NCI-H2081 (cell line): ENCODE measurements around the gene NEGR1.

ENCODE experiments used
- DNase-seq, 2 experiments: peaks; one replicate each; lab custom pipeline; 2025; lab: John Stamatoyannopoulos, UW

Gene NEGR1

GRCh38 chr1:71783071-71783470 is 499.3 kb downstream of the NEGR1 start:
- DNase-seq: no peak

GRCh38 chr1:71781450-71781849 is 500.9 kb downstream of the NEGR1 start:
- DNase-seq: no peak

GRCh38 chr1:71780681-71781080 is 501.7 kb downstream of the NEGR1 start:
- no peak for DNase-seq

- DNase-seq: no peak
These were observed 503.4 kb downstream of the NEGR1 start for GRCh38 chr1:71778940-71779339.

DNA sequence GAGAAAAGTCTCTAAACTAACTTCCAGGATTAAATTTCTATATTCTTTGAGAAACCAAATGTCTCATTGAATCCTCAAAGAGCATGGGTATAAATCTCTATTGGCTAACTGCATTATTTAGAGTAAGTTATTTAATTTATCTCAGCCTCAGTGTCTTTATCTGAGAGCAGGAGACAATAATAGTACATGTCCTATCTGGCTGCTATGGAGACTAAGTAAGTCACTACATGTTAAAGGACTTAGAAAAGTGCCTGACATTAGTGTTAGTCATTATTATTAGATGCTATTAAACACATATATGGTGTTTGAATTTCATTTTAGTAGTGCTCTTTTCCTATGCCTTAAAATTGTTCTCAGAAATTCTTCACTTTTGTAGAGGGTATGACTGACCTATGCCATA is 505.2 kb downstream of the NEGR1 start:
- no peak for DNase-seq

GRCh38 chr1:71774705-71775104 is 507.6 kb downstream of the NEGR1 start:
- no peak for DNase-seq

DNA sequence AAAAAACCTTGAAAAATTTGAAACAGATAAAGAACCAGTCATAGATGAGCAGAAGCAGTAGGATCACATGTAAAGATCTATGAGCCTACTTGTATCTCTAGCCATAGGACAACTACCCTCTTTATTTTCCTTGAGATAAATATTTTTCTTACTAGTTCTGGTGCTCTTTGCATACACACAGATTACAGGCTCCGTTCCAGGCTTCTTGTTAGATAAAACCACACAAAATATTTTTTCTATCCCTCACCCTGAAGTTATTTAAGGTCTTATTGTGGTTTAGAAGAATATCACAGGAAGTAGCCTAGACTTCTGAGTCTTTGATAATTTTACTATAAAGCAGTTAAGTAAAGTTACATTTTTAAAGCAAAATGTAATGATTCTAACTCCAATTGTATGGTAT is 512.2 kb downstream of the NEGR1 start:
- DNase-seq: no peak

GRCh38 chr1:71766748-71767147 is 515.6 kb downstream of the NEGR1 start:
- DNase-seq: no peak

- no peak for DNase-seq
These were observed 519.7 kb downstream of the NEGR1 start for GRCh38 chr1:71762514-71763255.

DNA sequence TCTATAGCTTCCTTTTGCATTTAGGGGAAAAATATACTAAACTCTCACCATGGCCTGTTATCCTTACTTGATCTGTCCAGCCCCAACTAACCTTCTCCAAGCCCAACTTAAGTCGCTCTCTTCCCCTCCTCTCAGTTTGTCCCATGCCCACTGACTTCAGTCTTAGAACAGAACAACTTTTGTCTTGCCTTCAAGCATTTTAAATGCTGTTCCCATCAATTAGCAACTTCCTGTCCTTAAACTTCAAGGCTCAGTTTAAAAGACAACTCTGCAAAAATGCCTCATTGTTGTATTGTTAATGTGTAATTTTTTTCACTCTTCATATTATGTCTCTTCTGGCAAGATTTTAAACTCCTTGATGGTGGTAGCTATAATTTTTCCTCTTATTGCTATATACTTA is 526.9 kb downstream of the NEGR1 start:
- DNase-seq: no peak

DNA sequence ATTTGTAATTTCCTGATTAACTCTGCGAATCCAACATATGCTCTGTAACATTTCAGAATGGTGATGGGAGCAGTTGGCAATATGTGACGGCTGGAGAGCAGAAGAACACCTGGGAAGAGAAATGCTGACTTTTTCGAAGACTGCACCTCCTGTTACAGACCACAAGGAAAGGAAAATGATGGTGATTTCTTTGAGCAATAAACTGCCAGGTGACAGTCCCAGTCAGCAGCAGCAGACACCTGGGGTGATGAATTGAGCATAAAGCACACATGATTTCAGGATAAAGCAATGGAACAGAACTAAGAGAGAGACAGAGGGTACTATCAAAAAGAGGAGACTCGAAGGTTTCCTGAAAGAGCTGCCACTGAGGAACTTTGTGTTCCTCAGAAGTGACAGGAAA is 528.6 kb downstream of the NEGR1 start:
- peak; percentile 8 to 42 for DNase-seq

DNA sequence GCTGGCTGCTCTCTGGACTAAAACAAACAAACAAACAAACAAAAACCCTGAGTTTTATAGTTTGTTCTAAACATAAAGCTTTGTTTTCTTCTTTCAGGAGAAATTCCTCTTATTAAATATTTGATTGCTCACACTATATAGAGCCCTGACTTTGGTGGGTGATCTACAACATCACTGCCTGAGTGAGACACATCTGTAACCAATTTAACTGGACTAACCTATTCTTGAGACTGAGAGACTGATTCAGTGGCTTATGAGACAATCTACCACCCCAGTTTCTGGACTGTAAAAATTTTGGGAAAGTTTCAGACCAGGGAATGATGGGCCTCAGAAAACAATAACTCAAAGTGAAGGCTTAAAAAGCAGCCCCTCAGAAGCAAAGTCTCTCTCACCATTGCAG is 537.0 kb downstream of the NEGR1 start:
- DNase-seq: no peak

DNA sequence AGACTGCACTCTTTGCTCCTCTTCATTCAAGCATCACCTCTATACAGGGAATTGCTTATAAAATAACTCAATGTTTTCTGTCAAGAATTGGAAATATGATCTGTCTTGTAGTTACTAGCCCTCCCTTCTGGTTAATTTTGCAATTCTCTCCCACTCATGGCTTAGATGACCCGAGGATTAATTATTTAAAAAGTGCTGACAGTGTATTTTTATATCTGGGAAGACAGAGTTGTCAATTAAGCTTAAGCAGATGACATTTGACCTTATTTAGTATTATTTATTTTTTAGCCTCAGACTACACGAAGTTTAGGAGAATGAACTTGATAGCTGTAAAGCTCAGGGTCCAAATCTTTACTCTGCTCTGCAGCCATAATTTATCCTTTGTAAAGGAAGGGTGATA is 538.5 kb downstream of the NEGR1 start:
- DNase-seq: no peak

DNA sequence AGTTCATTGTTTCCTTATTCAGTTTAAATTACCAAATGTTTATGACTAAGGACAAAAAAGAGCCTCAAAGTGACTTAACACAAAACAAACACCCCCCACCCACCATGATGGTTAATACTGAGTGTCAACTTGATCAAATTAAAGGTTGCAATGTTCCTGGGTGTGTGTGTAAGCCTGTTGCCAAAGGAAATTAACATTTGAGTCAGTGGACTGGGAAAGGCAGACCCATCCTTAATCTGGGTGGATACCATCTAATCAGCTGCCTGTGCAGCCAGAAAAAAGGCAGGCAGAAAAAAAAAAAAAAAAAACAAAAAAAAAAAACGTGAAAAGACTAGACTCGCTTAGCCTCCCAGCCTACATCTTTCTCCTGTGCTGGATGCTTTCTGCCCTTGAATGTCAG is 543.4 kb downstream of the NEGR1 start:
- peak; percentile 15 to 67 for DNase-seq

GRCh38 chr1:71738256-71738655 is 544.1 kb downstream of the NEGR1 start:
- DNase-seq: no peak

DNA sequence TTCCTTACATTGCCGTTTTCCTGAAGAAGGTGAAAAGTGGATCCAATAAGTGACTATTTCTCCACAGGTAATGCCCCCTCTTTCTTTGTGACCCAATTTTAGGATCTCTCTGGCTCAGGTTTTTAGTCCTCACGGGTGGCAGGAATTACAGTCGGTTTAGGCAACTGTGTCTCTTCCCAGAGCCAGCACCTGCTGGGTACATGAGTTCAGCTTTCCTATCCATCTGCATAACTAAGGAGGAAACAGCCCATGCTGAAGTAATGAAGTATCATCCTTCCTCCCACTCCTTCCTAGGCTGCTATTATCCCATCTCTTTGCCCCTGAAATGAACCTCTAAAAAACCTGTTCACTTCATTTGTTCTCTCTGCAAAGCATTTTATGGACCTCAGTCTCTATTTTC is 544.6 kb downstream of the NEGR1 start:
- DNase-seq: no peak

- DNase-seq: no peak
These were observed 549.2 kb downstream of the NEGR1 start for GRCh38 chr1:71733121-71733520.

DNA sequence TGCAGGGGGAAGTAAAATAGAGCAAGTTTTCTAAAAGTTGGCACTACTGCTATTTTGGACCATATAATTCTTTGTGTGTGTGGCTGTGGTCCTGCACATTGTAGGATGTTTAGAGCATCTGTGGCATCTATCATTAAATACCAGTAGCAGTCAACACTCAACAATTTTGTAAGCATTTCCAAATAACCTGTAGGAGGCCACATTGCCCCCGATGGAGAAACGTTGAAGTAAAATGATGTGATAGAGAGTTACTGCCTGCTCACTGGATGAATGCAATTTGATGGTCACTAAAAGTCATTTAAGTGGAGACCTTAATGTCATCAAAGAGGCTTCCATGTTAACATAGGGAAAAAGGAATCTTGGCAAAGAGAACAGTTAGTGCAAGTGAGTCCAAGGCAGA is 560.8 kb downstream of the NEGR1 start:
- DNase-seq: no peak

GRCh38 chr1:71719330-71719729 is 563.0 kb downstream of the NEGR1 start:
- DNase-seq: no peak

GRCh38 chr1:71717186-71717585 is 565.2 kb downstream of the NEGR1 start:
- DNase-seq: no peak

DNA sequence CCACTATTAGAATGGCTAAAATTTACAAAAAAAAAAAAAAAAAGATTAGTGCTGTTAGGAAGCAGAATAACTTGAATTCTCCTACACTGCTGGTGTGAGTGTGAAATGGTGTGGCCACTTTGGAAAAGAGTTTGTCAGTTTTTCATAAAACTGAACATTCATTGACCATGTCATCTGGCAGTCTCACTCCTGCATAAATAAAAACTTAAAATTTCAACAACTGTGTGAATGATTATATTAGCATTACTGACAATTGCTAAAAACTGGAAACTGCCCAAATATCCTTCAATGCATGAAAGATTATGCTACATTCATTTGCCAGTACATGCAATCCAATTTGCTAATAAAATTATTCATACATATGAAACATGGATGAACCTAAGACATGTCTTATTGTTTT is 570.9 kb downstream of the NEGR1 start:
- no peak for DNase-seq

DNA sequence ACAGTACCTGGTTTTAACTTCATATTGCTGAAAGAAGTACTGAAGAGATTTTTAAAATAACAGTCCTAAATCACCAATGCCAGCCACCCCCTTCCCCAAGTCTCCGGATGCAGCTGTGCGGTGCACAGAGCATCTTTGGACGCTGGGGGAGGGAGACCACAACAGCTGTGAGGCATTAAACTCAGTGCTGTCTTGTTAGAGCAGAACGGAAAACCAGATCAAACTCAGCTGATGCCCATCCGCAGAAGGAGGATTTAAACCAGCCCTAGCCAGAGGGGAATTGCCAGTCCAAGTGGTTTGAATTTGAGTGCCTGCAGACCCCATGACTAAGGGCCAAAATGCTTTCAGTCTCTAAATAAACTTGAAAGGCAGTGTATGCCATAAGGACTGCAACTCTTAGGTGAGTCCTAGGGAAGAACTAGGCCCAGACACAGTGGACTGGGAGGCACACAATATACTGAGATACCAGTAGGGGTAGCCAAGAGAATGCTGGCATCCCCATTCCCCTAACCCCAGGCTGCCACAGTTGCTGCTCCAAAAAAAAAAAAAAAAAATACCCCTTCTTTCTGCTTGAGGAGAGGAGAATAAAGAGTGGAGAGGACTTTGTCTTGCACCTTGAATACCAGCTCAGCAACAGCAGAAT is 576.2 kb downstream of the NEGR1 start:
- DNase-seq: no peak

DNA sequence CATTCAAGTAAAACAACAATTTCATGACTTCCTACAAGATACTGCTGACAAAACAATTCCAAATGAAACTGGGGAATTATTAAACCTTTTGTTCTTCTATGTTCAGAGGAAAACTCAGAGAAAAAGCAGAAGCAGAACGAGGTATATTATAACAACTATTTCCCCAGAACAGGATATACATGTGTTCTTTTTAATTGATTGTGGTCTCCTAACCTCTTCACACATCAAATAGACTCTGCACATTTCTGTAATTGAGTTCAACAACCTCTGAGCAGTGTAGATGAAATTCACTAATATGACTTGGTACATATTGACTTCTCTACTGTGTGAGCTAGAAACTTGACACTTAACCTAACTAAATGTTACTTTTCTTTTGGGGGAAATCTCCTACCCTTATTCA is 584.2 kb downstream of the NEGR1 start:
- DNase-seq: no peak

DNA sequence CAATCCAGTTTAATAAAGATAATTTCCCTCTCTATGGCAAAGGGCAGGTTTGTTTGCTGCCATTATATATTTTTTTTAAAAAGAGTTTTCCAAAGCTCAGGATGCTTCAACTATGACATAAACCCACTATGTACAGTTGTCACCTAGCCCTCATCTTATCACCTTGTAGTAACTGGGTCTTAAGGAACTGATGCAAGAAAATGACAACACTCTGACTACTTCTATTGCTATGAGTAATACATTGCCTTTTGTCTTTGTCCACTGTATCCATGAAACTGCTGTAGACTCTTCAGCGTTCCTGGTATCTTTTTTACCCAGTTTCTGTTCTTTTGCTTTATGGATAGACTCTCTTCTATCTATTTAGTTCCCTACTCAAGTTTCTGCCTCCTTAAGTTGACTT is 586.5 kb downstream of the NEGR1 start:
- no peak for DNase-seq
